Lung (tissue), 12 donors: Measurements from ENCODE around the gene PDXP. TPM values are rescaled to one million over a fixed set of nuclear protein-coding genes. Genes with fewer than 3 reads are reported as not detected.

Experiments used
- ATAC-seq: fragments of 200-7000 bp; cut with Tn5 transposase; one replicate; pipeline ENCODE4 v1.9.1; 2020; ENCODE audit warnings: moderate number of reproducible peaks; ENCODE audit not compliant: insufficient read depth, low FRiP score
- DNase-seq, 3 donors: peaks; one replicate each; pipeline ENCODE4 v3.0.0-alpha.2; 2013 to 2017
- H3K27ac ChIP-seq, 2 donors: one replicate each; pipeline ENCODE4 v1.5.1; 2013; ENCODE audit warnings: mild to moderate bottlenecking in 2 of 2, moderate library complexity in 2 of 2, control low read depth in 1 of 2, inconsistent platforms in 1 of 2, low read depth in 1 of 2, low read length in 1 of 2
- H3K27me3 ChIP-seq, 3 donors: one replicate each; pipeline ENCODE4 v1.5.1; 2013; ENCODE audit warnings: low read length in 2 of 3; ENCODE audit not compliant: control insufficient read depth in 3 of 3, insufficient read depth in 3 of 3
- H3K36me3 ChIP-seq, 4 donors: one replicate each; pipeline ENCODE4 v1.5.1; 2013; ENCODE audit warnings: low read length in 4 of 4, mild to moderate bottlenecking in 1 of 4, moderate library complexity in 1 of 4; ENCODE audit not compliant: control insufficient read depth in 4 of 4, insufficient read depth in 4 of 4
- H3K4me1 ChIP-seq, 5 donors: one replicate each; pipeline ENCODE4 v1.5.1; 2013; ENCODE audit warnings: low read length in 5 of 5, mild to moderate bottlenecking in 2 of 5, moderate library complexity in 1 of 5; ENCODE audit not compliant: control insufficient read depth in 5 of 5, insufficient read depth in 5 of 5
- H3K4me3 ChIP-seq: one replicate; pipeline ENCODE4 v1.5.1; 2013; ENCODE audit warnings: mild to moderate bottlenecking, control low read depth, moderate library complexity
- H3K9ac ChIP-seq, 2 donors: one replicate each; pipeline ENCODE4 v1.5.1; 2013; ENCODE audit warnings: low read length in 2 of 2, control low read depth in 1 of 2; ENCODE audit not compliant: insufficient read depth in 1 of 2
- H3K9me3 ChIP-seq, 4 donors: one replicate each; pipeline ENCODE4 v1.5.1; 2013; ENCODE audit warnings: low read length in 3 of 4, mild to moderate bottlenecking in 1 of 4, moderate library complexity in 1 of 4; ENCODE audit not compliant: control insufficient read depth in 4 of 4, insufficient read depth in 3 of 4
- WGBS, 2 donors: extraction: QIAGEN DNeasy Blood & Tissue Kit; methylation state at CpG; one replicate each; pipeline ENCODE4 v1.1.7; 2013; 5-methylcytosine and 5-hydroxymethylcytosine counted together
- polyA plus RNA-seq, 2 donors: library from polyadenylated mRNA; stranded (reverse); fragments of 200-250 nt; gene quantifications; one replicate each; pipeline ENCODE4 v1.2.1, GENCODE V29; 2013
- total RNA-seq, 2 donors: library from RNA; depleted of rRNA in 1 of 2; stranded (reverse); fragments of >200 nt in 1 of 2; gene quantifications; one replicate each; pipeline ENCODE4 v1.2.1, GENCODE V29; 2014 to 2021
- TF ChIP-seq, protein P1 (sequence below): IDR thresholded peaks from 2 replicates; pipeline ENCODE4 v1.5.1; 2012; ENCODE audit warnings: mild to moderate bottlenecking; ENCODE audit errors: control extremely low read depth, extremely low read depth
- donor health status: control.
- donor health status: control.
- donor health status: Bipolar disorder and iron deficiency.
- donor health status: healthy.
- donor health status: DM: yes; HTN: yes; CAD: no.

The PDXP gene
- total and polyA plus RNA-seq, 4 donors: 4.4 to 7.4 (median 6.5) TPM

DNA sequence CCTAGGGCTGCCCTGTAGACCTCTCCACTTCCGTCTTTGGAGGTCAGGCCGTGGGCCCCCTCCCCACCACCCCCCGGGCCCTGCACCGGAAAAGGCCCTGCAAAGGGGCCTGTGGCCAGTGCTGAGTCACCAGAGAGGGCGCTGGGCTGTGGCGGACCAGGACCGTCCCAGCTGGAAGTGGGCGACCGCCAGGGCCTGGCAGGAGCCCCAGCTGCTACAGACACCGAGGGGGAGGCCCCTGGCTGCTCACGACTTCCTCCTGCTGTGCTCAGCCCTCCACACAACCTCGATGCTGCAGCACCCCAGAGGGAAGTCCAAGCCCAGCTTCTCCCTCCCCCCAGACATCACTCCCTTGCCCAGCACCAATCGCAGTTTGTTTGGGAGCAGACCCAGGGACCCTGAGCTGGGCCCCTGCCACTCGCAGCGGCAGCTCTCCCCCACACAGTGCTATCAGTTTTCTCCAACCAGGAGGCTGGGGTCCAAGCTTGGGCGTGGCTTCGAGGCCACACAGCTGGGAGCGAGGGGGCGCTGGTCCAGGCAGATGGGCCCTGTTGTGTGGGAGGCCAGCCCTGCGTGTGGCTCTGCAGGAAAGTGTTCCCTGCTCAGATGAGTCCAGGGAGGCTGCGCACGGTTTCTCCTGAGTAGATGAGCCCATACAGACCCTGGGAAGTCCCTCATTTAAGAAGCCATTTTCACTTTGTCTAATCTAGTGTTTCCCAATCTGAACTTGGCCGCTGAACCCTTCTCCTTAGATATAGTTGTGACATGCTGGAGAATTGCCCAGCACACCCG, 24.7 kb upstream of the PDXP start:
- Histone ChIP-seq H3K27me3 (no peaks in the 10 kb centered on the region), H3K9me3 (no peaks in the 10 kb centered on the region), H3K9ac (peak overlapping the region; percentile 38 to 40), H3K27ac (peak overlapping the region; percentile 55 to 63), H3K4me1 (peaks cover 7 to 68% (median 36%) of the 10 kb centered on the region in 5 donors), H3K36me3 (peaks cover 0 to 33% (median 14%) of the 10 kb centered on the region in 4 donors), H3K4me3 (no peak overlapping the region)
- TF ChIP-seq, protein P1, sequence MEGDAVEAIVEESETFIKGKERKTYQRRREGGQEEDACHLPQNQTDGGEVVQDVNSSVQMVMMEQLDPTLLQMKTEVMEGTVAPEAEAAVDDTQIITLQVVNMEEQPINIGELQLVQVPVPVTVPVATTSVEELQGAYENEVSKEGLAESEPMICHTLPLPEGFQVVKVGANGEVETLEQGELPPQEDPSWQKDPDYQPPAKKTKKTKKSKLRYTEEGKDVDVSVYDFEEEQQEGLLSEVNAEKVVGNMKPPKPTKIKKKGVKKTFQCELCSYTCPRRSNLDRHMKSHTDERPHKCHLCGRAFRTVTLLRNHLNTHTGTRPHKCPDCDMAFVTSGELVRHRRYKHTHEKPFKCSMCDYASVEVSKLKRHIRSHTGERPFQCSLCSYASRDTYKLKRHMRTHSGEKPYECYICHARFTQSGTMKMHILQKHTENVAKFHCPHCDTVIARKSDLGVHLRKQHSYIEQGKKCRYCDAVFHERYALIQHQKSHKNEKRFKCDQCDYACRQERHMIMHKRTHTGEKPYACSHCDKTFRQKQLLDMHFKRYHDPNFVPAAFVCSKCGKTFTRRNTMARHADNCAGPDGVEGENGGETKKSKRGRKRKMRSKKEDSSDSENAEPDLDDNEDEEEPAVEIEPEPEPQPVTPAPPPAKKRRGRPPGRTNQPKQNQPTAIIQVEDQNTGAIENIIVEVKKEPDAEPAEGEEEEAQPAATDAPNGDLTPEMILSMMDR: no peak
- DNase-seq: peak; percentile 99
- 6 to 9% methylated on average over 23 to 24 of the region's 24 CpGs for WGBS, 2 donors
- ATAC-seq: peak; percentile 83

DNA sequence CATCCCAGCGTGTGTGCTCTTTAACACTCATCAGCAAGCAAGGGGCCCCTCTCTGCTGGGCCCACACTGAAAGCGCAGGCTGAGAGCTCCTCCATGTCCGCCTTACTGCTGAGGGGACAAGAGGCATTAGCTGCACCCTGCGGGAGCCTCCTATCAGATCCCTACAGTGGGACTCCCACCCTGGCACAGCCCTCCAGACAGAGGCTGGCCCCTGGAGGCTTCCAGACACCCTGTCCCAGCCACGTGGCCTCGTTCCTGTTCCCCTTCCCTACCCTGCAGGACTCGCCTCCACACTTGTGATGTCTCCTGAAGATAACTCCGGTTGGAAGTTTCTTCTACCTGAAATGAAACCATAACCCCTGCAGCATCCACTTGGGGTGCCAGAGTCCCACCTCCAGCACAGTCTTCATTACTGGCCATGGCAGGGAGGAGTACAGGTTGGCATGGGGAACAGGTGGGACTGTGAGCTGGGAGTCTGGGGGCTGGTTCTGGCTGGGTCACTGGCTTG, 24.1 kb upstream of the PDXP start:
- TF ChIP-seq, protein P1: no peak
- H3K27me3 ChIP-seq: no peaks in the 10 kb centered on the region
- peak overlapping the region in 1 of 2 donors; percentile 55 for H3K27ac ChIP-seq
- peak overlapping the region; percentile 38 to 45 for H3K9ac ChIP-seq
- DNase-seq (no peak), ATAC-seq (no peak)
- H3K9me3 ChIP-seq: no peaks in the 10 kb centered on the region
- no peak overlapping the region for H3K4me3 ChIP-seq
- 22 to 36% methylated on average over 8 of the region's 8 CpGs for WGBS, 2 donors
- H3K4me1 ChIP-seq: peaks cover 7 to 71% (median 36%) of the 10 kb centered on the region in 5 donors
- peaks cover 0 to 27% (median 12%) of the 10 kb centered on the region in 4 donors for H3K36me3 ChIP-seq

DNA sequence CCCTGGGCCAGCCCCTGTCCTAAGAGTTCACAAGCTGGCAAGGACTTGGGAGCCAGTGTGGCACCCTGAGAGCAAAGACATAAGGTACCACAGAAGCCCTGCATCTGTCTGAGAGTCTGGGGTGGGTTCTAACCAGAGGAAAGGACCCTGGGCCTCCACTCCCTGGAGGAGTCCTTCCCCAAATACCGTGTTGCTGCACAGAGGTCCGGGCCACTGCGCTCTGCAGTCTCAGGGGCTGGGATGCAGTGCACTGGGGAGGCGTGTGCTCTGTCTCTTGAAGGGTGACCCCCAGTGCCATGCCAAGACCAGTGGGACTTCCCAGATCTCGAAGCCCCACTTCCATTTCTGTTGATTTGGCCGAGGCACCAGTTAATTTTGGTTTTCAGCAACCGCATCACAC, 23.4 kb upstream of the PDXP start:
- TF ChIP-seq, protein P1: no peak
- WGBS, 2 donors: 79 to 84% methylated on average over 7 of the region's 7 CpGs
- Histone ChIP-seq H3K9me3 (no peaks in the 10 kb centered on the region), H3K9ac (peak overlapping the region in 1 of 2 donors; percentile 45), H3K27ac (no peak overlapping the region), H3K4me1 (peaks cover 7 to 71% (median 36%) of the 10 kb centered on the region in 5 donors), H3K27me3 (no peaks in the 10 kb centered on the region), H3K36me3 (peaks cover 0 to 22% (median 11%) of the 10 kb centered on the region in 4 donors), H3K4me3 (no peak overlapping the region)
- ATAC-seq: no peak
- DNase-seq: no peak
